Measurements from ENCODE around the gene AMPH. TPM values are rescaled to one million over a fixed set of nuclear protein-coding genes. Genes with fewer than 3 reads are reported as not detected.
A peak's percentile ranks its signal among the peaks of the same experiment; 100 is the strongest.

Gene AMPH
- total RNA-seq, 2 donors from 2014 or later: 7.3 to 10.0 TPM

DNA sequence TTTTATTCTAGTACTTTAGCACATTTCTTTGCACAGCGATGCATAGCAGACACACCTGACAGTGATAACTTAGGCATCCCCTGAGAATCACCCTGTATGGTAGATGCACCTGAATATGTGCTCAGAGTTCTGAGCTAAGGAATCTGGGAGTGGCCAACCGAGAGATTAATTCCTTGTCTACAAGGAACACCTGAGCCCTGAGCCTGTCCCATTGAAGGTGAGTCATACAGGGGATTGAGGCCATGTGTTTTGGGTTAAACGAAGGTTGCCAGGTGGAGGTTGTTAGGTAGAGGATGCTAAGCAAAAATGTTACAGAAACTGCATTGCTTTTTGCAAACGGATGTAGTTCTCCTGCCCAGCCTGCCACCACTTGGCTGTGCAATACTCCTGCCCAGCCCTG, 128.9 kb downstream of the AMPH start:
- intact Hi-C loops (cut with DNase I): no loop called here
- no peak for DNase-seq (ENCODE audit: low spot score)

DNA sequence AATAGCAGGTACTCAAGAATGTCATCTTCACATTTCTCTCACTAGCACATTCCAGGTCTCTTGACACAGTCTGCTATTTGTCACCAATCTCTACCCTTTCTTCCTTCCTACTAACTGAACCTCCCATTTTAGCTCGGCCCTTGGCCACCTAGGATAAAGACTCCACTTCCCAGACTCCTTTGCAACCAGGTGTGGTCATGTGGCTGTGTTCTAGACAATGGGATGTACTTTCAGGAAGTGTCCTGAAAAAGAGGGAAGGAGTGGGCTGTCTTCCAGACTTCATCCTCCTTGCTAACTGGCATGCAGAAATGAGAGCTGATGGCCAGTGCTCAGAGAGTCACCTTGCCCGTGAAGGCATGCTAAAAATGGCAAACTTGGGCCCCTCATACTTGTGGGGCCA, 139.2 kb downstream of the AMPH start:
- intact Hi-C loops (cut with DNase I): no loop called here
- DNase-seq (ENCODE audit: low spot score): no peak

DNA sequence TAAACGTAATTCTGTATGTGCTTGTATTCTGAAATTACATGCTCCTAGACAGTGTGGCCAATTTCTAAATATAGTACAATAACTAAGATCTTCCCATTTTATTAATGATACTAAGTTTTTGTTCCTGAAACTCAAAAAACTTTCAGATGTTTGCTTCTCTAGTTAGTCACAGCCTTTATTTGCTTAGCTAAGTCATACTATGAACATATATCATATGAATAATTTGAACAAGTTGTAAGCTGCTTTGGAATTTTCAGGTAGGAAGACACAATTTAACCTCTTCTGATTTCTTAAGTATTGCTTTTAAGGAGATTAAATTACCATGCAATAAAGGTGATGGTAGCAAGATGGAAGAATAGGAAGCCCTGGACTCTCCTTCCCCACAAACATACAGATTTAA, 148.7 kb downstream of the AMPH start:
- intact Hi-C loops (cut with DNase I): no loop called here
- no peak for DNase-seq (ENCODE audit: low spot score)

DNA sequence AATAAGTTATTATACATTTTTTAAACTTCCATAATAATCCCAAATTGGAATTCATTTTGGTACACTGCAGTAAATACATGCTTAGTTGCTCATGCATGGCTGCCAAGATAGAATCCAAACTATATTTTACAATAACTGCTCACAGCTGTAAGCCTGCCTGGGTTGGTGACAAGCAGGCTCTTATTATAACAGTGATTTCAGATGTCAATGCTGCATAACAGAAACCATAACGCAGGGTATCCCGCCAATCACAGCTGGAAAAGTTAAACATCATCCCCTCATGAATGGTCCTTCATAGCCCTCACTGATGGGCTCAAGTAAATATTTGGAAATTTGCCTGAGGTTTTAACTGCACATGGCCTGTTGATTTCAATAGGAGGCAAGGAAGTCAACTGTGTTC, 149.8 kb downstream of the AMPH start:
- no peak for DNase-seq (ENCODE audit: low spot score)
- intact Hi-C loops (cut with DNase I): no loop called here

DNA sequence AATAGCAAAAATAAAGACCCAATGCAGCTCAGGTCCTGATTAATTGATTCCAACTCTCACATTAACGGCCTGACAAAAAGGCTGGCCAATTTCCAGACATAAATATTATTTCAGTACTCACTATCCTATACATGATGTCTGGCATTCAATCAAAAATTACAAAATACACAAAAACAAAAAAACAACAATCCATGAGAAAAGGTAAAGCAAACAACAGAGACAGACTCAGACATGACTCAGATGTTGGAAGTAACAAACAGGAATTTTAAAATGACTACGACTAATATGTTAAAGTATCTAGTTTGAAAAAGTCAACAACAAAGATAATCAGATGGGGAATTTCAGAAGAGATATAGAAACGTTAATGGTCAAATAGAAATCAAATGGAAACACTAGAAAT, 152.8 kb downstream of the AMPH start:
- DNase-seq (ENCODE audit: low spot score): no peak
- intact Hi-C loops (cut with DNase I): no loop called here

DNA sequence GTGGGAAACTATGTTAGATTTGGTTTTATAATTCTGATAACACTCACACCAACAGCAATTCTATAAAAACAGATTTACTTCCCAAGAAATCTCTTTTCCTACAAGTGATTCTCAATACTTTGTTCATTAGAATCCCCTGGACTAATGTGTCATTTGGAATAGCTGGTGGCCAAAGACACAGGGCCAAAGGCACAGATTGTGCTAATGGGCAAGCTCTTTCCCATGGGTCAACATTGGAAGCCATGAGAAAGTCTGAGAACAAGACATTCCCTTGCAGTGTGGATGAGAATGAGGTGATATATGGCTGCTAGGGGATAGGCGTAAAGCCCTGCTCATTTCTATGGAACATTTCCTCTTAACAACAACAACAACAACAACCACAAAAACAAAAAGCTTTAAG, 153.8 kb downstream of the AMPH start:
- no peak for DNase-seq (ENCODE audit: low spot score)
- intact Hi-C loops (cut with DNase I): no loop called here

DNA sequence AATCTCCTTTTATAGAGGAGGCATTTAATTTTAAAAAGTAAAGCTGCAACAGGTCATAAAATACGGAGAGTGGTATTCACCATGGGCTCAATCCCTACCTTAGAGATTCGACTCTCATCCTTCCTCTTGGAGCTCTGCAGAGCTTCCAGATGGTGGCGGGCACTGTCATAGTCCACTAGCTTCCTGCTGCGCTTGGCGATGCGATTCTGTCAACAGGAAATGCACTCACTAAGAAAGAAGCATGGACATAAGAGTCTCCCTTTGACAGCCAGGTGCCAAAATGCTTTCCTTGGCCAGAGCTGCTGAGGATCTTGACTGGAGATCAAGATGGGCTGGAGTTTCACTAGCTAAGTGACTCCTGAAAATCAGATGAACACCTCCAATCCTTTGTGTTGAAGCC, 154.4 kb downstream of the AMPH start:
- intact Hi-C loops (cut with DNase I): no loop called here
- DNase-seq (ENCODE audit: low spot score): no peak

DNA sequence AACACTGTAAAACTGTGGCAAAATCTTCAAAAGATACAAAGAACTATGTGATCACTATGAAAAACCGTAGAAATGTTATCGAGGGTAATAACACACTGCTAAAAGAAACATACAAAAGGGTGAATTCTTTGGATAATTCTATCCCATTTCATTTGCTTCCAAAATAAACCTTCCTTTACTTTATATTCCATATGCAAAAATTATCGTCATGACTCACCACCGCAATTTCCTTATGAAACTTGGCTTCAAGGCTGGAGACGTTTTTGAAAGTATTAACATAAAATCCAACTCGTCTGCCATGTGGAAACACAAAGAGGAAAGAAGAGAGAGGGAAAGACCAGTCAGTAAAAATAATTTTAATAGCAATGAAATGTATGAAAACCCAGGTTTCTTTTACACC, 165.2 kb downstream of the AMPH start:
- no peak for DNase-seq (ENCODE audit: low spot score)
- intact Hi-C loops (cut with DNase I): no loop called here

DNA sequence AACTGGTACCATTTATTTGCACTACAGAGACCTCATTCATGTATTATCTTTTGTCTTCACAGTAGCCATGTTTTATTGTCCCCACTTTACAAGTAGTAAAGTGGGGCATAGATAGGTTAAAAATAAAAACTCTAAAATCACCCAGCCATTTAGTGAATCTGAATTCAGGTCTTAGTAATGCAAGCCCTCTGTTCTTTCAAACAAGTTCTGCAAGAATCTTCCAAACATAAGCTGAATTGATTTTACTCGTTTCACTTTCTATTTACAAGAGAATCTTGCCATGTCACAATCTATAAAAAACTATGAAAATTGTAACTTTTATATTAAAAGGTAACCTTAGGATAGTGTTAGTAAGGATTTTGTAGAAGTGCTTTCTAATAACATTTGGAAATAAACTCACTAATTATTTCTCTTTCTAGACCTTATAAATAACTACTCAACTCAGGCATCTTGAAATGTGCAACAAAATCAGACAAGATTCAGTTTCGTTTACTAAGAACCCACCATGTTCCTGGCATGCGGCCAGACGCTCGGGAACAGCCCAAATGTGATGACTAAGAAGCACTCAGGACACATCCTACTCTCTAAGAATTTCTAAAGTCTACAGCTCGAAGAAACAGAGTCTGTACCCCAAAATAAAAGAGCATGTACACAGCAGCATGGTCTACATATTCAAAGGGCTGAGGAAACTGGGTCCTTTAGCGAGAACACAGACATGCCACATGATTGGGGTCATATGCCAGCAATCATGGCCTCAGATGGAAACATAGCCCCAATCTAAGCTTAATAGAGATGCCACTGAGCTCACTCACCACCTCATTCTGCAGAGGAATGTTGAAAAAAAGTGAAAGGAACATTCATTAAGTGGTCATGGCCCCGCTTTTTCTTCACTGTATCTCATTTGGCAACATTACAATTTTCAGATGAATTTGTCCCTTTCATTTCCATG, 167.6 kb downstream of the AMPH start:
- peak; percentile 91 for DNase-seq (ENCODE audit: low spot score)
- intact Hi-C loops (cut with DNase I): no loop called here

DNA sequence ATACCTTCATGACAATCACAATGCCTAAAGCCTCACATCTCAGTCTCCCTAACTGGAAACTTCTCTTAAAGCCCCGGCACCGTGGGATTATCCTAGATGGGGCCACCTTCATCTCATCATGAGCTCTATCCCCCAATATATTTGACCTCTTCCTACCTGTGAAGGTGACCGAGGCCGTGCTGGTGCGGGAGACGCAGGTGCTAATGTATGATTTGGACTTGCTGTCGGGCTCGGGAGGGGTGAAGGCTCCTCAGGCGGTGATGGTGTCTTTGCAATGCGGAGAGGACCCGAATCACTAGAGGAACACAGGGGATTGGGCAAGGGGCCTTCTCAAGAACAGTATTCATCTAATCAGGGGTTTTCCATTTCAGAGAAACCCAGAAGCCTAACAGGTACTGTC, 168.4 kb downstream of the AMPH start:
- DNase-seq (ENCODE audit: low spot score): peak; percentile 78
- intact Hi-C loops (cut with DNase I): no loop called here

DNA sequence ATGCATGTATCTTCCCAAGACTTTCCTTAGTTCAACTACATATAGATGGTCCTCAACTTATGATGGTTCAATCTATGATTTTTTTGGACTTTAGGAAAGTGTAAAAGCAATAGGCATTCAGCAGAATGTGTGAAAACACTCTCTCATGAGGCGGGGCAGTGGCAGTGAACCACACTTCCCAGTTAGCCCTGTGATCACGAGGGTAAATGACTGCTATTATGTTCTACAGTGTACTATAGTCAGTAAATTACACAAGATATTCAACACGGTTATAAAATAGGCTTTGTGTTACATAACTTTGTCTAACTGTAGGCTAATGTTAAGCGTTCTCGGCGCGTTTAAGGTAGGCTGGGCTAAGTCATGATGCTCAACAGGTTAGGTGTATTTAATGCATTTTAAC, 169.3 kb downstream of the AMPH start:
- intact Hi-C loops (cut with DNase I): no loop called here
- no peak for DNase-seq (ENCODE audit: low spot score)

DNA sequence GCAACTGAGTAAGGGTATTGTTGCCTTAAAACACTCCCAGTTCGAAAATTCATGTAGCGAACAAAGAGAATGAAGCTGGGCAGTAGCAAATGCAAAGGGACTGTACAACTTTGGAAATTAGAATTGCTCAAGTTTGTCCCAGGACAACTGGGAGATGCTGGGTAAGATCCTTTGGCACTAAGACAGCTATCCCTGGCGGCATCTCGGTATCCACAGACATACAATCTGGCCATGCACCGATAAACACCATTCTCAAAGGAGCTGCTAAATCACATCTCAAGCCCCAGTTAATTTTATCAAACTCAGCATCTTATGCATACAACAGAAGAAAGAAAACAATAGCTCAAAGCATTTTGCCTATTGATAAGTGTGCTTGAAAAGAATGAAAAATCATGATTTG, 177.3 kb downstream of the AMPH start:
- DNase-seq (ENCODE audit: low spot score): no peak
- intact Hi-C loops (cut with DNase I): no loop called here

DNA sequence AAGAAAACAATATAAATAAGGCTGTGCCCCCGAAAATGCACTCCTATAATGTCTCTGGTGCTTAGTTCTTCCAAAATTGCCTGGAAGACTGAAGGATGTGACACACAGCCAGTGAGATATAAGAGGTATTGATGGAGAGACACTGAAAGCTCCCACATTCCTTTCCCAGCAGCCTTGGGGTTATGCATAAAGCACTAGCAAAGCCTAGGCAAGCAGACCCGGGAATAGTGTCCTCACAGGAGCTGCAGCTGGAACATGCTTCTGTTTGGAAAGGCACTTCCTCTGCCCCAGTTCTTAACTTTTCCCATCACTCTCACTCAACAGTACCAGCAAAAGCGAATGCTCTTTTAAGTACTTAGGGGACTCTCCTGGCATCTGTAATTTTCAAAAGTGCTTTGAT, 178.0 kb downstream of the AMPH start:
- intact Hi-C loops (cut with DNase I): no loop called here

DNA sequence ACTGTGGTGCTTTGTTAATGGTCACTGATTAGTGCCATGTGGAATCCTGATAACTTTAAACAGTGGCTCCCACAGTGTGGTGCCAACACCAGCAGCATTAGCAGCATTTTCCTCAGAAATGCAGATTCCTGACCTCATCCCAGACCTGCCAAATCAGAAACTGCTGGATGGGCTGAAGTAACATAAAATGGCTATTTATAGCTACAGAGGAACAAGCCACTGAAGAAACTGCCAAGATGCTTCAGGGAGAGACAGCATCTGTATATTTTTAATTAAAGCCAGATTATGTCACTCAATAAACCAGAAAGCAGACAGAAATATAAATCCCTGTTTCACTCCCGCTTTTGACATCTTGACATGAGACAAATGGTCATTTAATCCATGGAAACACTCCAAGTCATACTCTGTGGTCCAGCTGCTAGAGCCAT, 178.5 kb downstream of the AMPH start:
- intact Hi-C loops (cut with DNase I): no loop called here
- DNase-seq (ENCODE audit: low spot score): no peak

More for the DNA sequence above, 178.0 kb downstream of the AMPH start:
- DNase-seq (ENCODE audit: low spot score): no peak

DNA sequence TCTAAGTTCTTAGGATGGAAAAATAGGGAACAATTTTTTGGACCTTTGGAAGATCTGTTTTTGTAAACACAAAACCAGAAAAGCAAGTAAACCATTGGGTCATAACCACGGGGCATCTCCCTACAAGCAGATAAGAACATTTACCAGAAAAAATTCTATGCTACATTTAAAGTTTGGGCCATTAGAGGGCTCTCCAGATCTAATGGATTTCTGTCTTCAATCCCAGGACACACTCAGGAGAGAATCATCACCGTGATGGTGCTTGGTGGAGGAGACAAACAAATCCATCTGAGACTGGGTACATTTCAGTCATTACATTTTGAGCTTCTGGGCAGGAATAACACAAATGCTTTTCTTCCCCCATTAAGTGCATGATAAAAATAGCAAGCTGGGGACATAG, 179.3 kb downstream of the AMPH start:
- DNase-seq (ENCODE audit: low spot score): no peak
- intact Hi-C loops (cut with DNase I): no loop called here

DNA sequence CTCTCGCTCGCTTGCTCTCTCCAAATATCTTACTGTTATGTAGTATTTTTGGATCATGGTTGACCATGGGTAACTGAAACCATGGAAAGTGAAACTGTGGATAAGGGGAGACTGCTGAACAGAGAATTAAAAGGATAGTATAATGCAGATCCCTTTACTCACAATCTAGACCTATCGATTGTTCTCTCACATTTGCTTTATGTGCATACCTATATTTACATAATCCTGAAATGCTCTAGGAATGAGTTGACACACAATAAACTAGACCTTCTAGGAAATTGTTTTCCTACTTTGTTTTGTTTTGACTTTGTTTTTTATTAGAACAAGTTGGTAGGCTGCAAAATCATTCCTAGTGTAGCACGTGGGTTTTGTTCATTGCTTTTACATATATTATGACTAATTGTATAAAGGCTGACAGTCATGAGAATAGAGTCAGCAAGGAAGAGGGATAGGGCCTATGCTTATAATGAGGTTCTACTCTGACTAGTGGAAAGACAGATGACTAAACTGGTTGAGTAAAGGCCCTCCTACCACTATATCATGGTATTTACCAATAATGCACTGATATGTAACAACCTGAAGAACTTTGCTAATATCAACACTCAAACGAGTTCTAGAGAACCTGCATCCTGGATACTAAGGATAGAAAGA, 182.5 kb downstream of the AMPH start:
- intact Hi-C loops (cut with DNase I): no loop called here
- no peak for DNase-seq (ENCODE audit: low spot score)

DNA sequence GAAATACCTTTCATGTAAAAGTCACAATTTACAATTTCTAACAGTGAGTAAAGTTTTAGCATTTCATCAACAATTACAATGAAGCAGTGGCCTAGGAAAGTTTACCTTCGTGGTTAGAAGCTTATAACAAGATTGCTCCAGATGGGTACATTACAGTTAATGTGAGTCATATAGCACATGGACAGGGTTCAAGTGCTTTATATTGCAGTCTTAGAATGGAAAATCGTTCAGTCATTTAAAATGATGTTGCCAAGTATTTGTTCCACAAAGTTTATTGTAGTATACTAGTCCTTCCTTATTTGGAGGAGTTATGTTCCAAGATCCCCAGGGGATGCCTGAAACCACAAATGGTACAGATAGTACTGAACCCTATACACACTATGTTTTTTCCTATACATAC, 183.1 kb downstream of the AMPH start:
- intact Hi-C loops (cut with DNase I): no loop called here
- DNase-seq (ENCODE audit: low spot score): no peak

DNA sequence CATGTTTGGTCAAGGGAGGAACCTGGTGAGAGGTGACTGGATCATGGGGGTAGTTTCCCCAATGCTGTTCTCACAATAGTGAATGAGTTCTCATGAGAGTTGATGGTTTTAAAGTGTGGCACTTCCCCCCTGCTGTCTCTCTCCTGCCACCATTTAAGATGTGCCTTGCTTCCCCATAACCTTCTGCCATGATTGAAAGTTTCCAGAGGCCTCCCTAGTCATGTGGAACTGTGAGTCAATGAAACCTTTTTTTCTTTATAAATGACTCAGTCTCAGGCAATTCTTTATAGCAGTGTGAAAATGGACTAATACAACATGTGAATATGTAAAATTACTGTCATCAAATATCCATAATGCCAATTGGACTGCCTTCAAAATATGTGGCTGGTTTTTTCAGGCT, 192.2 kb downstream of the AMPH start:
- intact Hi-C loops (cut with DNase I): no loop called here
- DNase-seq (ENCODE audit: low spot score): no peak

DNA sequence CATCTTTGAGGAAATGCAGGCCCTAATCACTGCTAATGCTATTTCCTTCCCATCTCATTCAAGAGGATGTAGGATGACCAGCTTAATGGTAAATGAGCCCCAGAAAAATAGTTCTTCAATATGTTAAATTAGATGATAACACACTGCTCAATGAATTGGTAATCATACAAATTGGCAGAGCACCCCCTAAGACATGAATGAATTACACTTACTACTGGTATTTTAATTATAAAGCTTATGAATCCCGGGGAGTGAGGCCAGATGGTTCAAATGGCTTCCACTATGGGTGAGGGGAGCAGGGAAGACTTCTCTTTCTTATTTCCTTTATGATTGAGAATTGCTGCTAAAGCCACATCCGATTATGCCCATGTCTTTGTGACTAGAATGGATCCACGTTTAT, 198.5 kb downstream of the AMPH start:
- no peak for DNase-seq (ENCODE audit: low spot score)
- intact Hi-C loops (cut with DNase I): no loop called here

DNA sequence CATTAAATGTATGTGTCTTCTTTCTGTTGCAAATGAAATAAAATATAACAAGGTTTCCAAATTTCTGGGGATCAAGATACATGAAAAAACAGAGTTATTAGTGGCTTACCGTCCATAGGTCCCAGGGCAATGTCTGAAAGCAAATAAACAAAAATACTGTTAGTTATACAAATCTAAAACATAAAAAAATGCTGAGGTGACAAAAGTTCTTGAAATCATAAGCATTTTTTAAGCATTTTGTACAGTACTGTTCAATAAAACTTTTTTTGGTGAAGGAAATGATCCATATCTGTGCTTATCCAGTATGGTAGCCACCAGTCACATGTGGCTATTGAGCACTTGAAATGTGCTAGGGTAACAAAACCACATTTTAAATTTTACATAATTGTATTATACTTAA, 199.1 kb downstream of the AMPH start:
- intact Hi-C loops (cut with DNase I): no loop called here
- no peak for DNase-seq (ENCODE audit: low spot score)

DNA sequence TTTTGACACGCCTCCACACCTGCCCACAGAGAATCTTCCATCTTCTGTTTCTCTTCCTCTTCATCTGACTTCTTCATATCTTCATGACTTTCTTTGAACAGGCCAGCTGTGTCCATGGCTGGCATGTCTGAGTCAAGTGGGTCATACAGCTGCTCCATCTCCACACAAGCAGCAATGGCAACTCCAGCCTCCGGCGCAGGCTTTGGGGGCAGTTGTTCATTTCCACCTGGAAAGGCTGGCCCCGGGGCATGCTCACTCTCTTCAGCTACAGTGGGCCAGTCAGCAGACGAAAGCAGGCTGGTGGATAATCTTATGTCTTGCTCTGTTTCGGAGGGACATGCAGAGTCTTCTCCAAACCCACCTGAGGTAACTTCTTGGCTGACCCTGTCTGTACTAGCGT, 202.1 kb downstream of the AMPH start:
- no peak for DNase-seq (ENCODE audit: low spot score)
- intact Hi-C loops (cut with DNase I): no loop called here
